NT2/D1 (cell line): ENCODE data around the gene SLC7A1.

ENCODE experiments used
- DNase-seq: peaks from one replicate; pipeline ENCODE4 v3.0.0-alpha.2; 2011; ENCODE audit warnings: low read depth, low spot score
- H3K27me3 ChIP-seq: 2 replicates; pipeline ENCODE4 v1.6.0; 2011; ENCODE audit warnings: mild to moderate bottlenecking; ENCODE audit not compliant: insufficient read length, insufficient read depth
- H3K36me3 ChIP-seq: 2 replicates; pipeline ENCODE4 v1.6.1; 2011; ENCODE audit warnings: mild to moderate bottlenecking, low read length, mixed read lengths; ENCODE audit not compliant: insufficient read depth, insufficient read length
- H3K4me1 ChIP-seq: 2 replicates; pipeline ENCODE4 v1.5.1; 2011; ENCODE audit not compliant: insufficient read depth, insufficient read length
- H3K4me3 ChIP-seq: 2 replicates; pipeline ENCODE4 v1.5.1; 2011; ENCODE audit warnings: low read depth; ENCODE audit not compliant: insufficient read length
- H3K9ac ChIP-seq: 2 replicates; pipeline ENCODE4 v1.6.0; 2011; ENCODE audit warnings: low read depth; ENCODE audit not compliant: insufficient read length
- H3K9me3 ChIP-seq: 2 replicates; pipeline ENCODE4 v1.5.1; 2011; ENCODE audit warnings: mild to moderate bottlenecking, low read length; ENCODE audit not compliant: insufficient read depth
- SUZ12 ChIP-seq: IDR thresholded peaks from 2 replicates; pipeline ENCODE4 v1.6.1; 2011; ENCODE audit not compliant: insufficient read length, insufficient read depth; ENCODE audit errors: extremely low read depth
- YY1 ChIP-seq: IDR thresholded peaks from 2 replicates; pipeline ENCODE4 v1.6.1; 2011; ENCODE audit not compliant: insufficient read length, insufficient read depth
- ZNF274 ChIP-seq: IDR thresholded peaks from 2 replicates; pipeline ENCODE4 v1.6.1; 2011; ENCODE audit warnings: mild to moderate bottlenecking, low read depth, low read length

SLC7A1 gene

DNA sequence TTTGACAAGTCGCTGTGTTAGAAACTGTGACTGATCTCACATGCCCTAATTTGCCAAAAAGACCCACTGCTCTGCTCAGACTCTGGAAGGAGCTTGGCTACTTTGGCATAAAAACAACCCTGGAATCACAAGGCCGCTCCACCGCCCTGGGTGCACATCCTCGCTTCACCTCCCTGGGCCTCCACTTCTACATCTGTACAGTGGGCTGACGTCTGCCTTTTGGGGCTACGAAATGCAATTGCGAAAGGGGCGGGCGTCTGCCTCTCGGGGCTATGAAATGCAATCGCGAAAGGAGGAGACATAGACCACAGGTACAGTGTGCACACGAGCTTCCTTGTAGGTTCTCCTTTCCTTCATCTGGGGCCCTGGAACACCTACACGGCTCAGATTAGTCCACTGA lies 74.2 kb downstream of the SLC7A1 start:
- TF ChIP-seq SUZ12 (no peak), ZNF274 (no peak), YY1 (no peak)
- H3K9me3 ChIP-seq: no peaks in the 10 kb centered on the region
- peaks cover 77% of the 10 kb centered on the region for H3K36me3 ChIP-seq
- DNase-seq: no peak
- H3K9ac ChIP-seq: no peak overlapping the region
- no peaks in the 10 kb centered on the region for H3K27me3 ChIP-seq
- no peak overlapping the region for H3K4me3 ChIP-seq
- no peaks in the 10 kb centered on the region for H3K4me1 ChIP-seq

DNA sequence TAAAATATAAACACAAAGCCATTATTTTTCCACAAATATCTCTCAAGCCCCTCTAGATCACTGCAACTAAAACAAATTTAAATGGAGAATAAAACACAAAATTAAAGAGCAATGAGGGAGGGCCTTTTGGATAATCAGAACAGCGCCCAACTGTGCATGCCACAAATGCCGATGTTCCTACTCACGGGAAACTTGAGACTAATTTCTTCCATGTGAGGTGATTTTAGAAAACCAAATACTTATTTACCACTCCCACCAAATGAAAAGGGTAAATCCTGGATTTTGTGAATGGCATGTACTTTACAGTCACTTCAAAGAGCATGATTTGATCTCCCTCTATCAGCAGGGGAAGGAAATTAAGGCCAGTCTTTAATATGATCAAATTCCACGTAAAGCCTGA lies 74.8 kb downstream of the SLC7A1 start:
- Histone ChIP-seq H3K9me3 (no peaks in the 10 kb centered on the region), H3K27me3 (no peaks in the 10 kb centered on the region), H3K4me1 (no peaks in the 10 kb centered on the region), H3K4me3 (no peak overlapping the region), H3K36me3 (peaks cover 84% of the 10 kb centered on the region), H3K9ac (no peak overlapping the region)
- no peak for TF ChIP-seq ZNF274
- DNase-seq: no peak

DNA sequence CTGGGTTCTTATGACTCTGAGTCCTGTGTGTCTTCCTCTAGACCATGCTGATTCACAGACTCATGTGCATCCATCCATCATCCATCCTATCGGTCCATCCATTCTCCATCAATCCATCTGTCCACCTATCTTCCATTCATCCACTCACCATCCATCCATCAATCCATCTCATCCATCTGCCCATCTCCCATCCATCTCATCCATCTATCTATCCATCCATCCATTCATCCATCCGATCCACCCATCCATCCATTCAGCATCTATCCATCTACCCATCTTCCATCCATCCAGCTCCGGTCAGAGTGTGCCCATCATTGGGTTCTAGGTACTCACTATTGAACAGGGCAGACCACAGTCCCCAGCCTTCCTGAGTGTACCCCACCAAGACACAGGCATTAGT lies 75.6 kb downstream of the SLC7A1 start:
- H3K36me3 ChIP-seq: peaks cover 87% of the 10 kb centered on the region
- H3K9me3 ChIP-seq: no peaks in the 10 kb centered on the region
- DNase-seq: no peak
- no peak overlapping the region for H3K9ac ChIP-seq
- no peaks in the 10 kb centered on the region for H3K27me3 ChIP-seq
- no peak overlapping the region for H3K4me3 ChIP-seq
- no peaks in the 10 kb centered on the region for H3K4me1 ChIP-seq
- no peak for TF ChIP-seq ZNF274
- TF ChIP-seq SUZ12: no peak
- no peak for TF ChIP-seq YY1

DNA sequence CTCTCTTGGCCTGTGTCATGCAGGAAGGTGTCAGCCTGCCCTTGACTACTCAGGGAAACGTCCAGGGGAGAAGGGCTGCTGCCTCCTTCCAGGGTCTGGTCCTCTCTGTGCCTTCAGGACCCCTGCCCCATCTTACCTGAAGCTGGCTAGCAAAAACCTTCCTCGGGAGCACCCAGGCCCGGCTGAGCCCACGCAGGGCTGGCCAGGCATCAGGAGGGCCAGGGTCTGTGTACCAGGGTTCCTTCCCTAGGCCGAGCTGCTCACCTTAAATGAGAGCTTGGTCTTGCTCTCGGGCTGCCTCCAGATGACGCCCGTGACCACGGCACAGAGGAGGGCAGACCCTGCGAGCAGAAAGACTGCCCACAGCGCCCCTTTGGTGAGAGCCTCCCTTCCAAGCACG lies 78.6 kb downstream of the SLC7A1 start:
- Histone ChIP-seq H3K36me3 (peaks cover 89% of the 10 kb centered on the region), H3K9me3 (no peaks in the 10 kb centered on the region), H3K4me3 (no peak overlapping the region), H3K4me1 (no peaks in the 10 kb centered on the region), H3K27me3 (no peaks in the 10 kb centered on the region), H3K9ac (no peak overlapping the region)
- no peak for TF ChIP-seq YY1
- no peak for TF ChIP-seq SUZ12
- TF ChIP-seq ZNF274: no peak
- no peak for DNase-seq

DNA sequence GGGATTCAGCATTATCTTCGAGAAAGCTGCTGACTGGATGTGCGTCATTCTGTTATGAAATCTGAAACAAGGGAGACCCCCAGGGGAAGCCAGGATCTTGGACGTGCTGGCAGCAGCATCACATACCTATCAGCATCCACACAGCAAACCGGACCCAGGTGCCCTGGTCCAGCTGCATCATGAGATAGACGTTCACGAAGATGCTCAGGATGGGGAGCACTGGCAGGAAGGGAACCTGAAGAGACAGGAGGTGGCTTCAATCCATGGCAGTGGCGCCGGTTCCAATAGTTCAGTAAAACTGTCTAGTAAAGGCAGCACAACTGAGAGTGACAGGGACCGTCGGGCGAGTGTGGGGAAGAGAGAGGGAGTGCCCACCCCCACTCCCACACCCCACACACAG lies 79.5 kb downstream of the SLC7A1 start:
- DNase-seq: no peak
- Histone ChIP-seq H3K9me3 (no peaks in the 10 kb centered on the region), H3K36me3 (peaks cover 89% of the 10 kb centered on the region), H3K9ac (no peak overlapping the region), H3K27me3 (no peaks in the 10 kb centered on the region), H3K4me3 (no peak overlapping the region), H3K4me1 (no peaks in the 10 kb centered on the region)
- TF ChIP-seq SUZ12 (no peak), YY1 (no peak), ZNF274 (no peak)

DNA sequence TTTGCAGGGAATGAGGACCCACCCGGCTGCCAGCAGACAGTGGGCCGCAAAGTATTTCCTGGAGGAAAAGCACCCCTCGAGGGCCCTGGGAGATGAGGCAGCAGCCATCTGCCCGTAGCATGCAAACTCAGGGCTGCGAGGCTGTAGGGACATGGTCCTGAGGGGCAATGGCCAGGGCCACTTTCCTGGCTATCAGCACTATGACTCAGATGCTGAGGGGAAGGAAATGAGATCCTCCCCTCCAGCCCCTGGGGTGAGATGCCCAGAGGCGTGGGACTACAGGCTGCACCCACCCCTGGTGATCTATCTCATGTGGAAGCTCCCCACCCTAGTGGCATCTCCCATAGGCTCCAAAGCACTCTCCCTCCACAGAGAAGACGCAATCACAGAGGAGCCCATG lies 80.1 kb downstream of the SLC7A1 start:
- H3K9me3 ChIP-seq: no peaks in the 10 kb centered on the region
- TF ChIP-seq YY1 (no peak), SUZ12 (no peak), ZNF274 (no peak)
- no peak overlapping the region for H3K9ac ChIP-seq
- no peaks in the 10 kb centered on the region for H3K27me3 ChIP-seq
- H3K4me3 ChIP-seq: no peak overlapping the region
- no peak for DNase-seq
- peaks cover 94% of the 10 kb centered on the region for H3K36me3 ChIP-seq
- no peaks in the 10 kb centered on the region for H3K4me1 ChIP-seq

DNA sequence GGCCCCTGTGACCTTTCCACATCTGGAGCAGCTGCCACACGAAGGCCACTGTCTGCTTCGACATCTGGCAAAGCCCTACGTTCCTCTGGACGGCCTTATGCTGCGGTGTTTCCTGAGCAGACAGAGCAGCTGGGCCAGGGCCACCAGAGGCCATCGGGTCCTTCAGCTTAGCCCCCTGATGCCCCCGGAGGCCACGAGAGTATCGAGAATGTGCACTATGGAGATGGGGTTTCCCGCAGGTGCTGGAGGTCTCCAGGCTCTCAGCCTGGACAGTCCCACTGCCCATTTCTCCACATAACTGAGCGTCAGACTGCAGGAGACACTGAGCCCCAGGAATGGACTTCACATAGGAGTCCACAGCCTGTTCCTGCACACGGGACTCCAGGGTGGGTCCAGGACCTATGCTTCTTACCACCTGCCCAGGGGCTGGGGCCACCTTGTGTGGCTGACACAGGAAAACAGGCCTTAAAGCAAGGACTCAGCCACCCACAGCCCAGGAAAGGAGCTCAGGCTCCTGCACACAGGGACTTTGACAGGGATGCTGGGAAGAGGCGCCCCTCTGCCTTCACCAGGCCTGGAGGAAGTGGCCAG lies 80.7 kb downstream of the SLC7A1 start:
- DNase-seq: no peak
- H3K9ac ChIP-seq: no peak overlapping the region
- no peak for TF ChIP-seq SUZ12
- TF ChIP-seq ZNF274: no peak
- no peak for TF ChIP-seq YY1
- no peaks in the 10 kb centered on the region for H3K4me1 ChIP-seq
- peaks cover 90% of the 10 kb centered on the region for H3K36me3 ChIP-seq
- no peaks in the 10 kb centered on the region for H3K9me3 ChIP-seq
- H3K4me3 ChIP-seq: no peak overlapping the region
- H3K27me3 ChIP-seq: no peaks in the 10 kb centered on the region
